RPMI8226 (cell line): ENCODE results near the gene MRPS14.
A peak's percentile ranks its signal among the peaks of the same experiment; 100 is the strongest.

Source experiments
- DNase-seq: peaks from one replicate; pipeline ENCODE4 v3.0.0-alpha.2; 2015

The MRPS14 gene

DNA sequence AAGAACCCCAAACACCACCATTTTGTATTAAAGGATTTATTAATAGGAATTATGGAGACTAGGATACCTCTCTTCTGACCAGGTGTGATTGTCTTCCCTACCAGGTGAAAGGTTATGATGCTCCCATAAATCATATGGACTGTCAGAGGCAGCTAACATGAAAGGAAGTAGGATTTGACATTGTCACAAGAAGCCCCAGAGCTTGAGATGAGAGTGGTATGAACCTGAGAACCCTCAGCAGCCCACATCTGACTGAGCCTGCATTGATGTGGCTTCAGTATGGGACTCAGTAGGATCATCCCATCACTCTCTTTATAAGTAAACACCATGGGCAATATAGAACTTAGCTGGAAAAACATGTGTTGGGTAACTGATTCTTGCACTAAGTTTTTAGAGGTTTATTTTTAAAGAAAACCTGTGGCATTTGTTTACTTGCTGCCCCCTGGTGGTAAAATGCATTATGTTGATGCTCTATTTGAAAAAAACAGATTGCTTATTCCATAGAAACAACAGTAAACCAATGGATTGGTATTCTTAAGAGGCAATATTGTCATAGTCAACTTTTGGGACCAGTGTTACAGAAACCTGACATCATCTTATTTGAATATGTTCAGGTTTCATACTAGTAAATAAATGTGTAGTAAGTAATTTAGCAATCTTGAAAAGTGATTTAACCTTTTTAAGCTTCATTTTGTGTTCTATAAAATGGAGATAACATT is 40.1 kb downstream of the MRPS14 start:
- DNase-seq = peak; percentile 70

DNA sequence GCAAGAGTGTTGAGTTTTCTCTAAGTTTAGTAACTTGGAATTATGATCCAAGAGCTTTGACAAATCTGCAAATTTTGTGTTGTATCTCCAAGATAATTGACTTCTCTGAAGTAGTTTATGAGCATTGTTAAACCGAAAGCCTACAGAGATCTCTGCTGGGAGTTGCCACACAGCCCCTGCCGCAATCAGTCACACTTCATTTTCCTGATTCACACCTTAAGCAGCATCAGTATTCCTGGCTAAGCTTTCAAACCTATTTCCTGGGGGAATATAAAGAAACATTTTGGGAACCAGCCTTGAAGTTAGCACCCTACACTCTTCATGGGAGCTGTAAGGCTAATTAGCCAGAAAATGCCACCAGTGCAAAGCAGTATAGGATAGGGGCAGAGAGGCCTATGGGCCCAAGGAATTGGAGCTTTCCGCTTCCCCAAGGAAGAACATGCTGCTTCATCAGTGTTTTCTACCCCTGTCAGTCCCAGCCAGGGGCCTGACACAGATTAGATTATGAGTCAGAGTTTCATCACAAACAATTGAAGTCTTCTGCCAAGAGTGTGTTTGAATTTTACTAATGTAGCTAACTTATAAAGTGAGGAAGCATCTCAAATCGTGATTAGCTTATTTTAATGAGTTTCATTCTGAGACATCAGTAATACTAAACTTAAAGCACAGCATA is 46.7 kb downstream of the MRPS14 start:
- no peak for DNase-seq

DNA sequence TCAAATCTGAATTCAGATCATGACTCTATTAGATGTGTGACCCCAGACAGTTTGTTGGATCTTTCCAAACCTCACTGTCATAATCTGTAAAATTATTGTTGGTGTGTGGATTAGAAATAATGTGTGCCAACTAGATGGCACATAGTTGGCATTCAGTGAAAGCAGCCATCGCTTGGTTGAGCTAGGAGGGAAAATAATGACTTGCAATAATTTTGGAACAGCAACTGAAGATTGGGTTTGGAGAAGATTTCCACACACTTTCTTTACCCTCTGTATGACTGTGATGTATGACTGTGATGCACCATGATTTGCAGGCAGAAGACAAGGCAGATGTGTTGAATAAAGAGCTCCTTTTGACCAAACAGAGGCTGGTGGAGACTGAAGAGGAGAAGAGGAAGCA is 47.5 kb downstream of the MRPS14 start:
- DNase-seq = no peak

- no peak for DNase-seq
Observed at GRCh38 chr1:174974711-174975119, 48.5 kb downstream of the MRPS14 start.

DNA sequence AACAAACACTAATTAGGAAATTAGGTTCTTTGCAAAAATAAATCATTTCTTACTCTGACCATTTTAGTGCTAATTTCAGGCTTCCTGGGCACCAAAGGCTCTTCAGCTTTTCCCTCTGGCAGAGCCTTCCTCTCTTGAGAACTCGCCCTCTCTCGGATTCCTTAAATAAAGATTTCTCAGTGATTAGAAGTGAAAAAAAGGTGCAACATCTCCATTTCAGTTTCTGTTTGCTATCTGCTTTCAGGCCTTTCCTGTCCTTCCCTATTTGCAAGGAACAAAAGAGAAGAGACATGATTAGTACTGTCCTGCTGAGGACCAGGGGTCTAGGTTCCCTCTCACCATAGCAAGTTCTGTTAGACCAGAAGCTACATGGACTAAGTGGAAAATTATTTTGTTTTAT is 51.3 kb downstream of the MRPS14 start:
- DNase-seq = peak; percentile 46

- peak; percentile 53 for DNase-seq
Observed at GRCh38 chr1:174971466-174971865, 51.8 kb downstream of the MRPS14 start.

- no peak for DNase-seq
Observed at GRCh38 chr1:174969977-174970376, 53.2 kb downstream of the MRPS14 start.

GRCh38 chr1:174968750-174969244 is 54.4 kb downstream of the MRPS14 start:
- peak; percentile 72 for DNase-seq

- DNase-seq = peak; percentile 69
Observed at GRCh38 chr1:174967845-174968705, 55.1 kb downstream of the MRPS14 start.

DNA sequence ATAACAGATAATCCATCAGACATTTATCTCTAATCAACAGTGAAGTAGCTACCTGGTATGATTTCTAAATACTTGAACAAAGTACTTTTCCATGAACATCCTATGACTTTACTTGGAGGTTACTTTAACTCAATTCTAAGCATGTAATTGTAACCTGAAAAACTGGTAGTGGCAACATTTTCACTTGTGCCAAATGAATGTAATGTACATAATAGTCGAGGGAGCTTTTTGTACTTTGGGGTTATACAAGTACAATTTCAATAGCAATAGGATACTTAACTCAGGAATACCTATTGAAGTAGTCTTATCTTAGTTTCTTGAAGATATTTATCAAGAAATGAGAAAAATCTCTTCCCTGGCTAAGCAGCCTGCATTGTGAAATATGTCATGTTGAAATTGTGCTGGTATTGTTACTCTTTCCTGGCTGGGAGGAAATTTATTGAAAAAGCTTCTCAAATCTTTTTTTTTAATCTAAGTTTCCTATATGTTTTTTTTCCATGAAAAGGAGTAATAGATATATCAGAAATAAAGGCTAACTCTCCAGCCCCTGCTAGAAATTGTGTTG is 57.1 kb downstream of the MRPS14 start:
- no peak for DNase-seq

DNA sequence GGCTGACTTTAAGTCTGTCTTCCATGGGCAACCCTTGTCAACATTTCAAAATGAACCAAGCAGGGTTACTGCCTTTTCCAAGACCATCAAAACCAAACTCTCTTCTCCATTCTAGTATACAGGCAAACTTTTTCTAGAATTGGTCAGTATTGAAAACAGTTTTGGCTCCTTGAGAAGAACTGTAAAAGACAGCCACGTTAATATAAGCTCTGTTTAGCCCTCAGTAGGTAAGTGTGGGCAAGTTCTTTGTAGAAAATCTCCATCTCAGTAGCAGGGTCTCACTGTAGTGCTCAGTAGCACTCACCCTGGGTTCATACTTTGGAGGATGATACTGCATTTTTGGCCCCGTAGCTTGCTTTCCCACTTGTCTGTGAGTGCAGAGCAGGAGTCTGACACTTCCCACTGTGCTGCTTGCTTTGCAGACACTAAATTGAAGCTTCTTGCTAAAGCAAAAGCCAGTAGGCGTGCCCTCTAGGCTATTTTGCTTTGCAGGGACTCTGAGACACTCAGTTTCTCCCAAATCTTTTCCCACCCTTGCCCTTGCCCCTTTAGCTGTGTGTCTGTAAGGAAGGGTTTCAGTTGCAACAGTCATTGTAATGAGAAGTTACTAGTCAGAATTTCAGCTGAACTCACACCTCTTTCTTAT is 57.7 kb downstream of the MRPS14 start:
- no peak for DNase-seq

GRCh38 chr1:174964972-174965361 is 58.3 kb downstream of the MRPS14 start:
- DNase-seq = peak; percentile 54

DNA sequence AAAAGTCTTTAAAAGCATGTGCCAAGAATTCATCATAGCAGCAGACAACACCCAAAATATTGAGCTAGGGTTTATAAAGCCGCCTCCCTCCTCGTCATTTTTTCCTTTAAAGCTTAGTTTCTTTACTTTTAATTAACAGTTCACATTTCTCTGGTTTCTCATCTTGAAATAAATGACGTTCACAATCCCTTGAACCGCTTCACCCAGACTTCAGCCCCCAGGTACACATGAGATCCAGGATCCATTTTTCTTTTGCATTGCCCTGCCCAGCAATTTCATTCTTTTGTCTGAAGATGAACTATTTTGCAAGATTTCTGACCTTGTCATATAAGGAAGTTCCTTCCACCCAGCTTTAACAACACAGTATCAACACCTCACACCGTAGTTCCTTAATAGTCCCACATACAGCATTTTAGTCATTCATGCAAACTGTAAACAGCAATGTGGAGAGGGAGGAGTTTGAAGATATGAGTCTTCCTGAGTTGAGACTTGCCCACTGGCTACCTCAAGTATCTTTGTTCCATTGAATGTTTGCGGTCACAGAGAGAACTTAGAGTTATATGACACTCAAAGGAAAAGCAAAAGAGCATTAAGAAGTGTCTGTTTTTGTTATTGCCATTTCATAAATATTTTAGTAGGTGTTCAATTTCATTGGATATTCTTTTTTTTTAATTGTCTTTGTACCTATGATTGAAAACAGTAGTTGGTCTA is 58.8 kb downstream of the MRPS14 start:
- DNase-seq = peak; percentile 56

DNA sequence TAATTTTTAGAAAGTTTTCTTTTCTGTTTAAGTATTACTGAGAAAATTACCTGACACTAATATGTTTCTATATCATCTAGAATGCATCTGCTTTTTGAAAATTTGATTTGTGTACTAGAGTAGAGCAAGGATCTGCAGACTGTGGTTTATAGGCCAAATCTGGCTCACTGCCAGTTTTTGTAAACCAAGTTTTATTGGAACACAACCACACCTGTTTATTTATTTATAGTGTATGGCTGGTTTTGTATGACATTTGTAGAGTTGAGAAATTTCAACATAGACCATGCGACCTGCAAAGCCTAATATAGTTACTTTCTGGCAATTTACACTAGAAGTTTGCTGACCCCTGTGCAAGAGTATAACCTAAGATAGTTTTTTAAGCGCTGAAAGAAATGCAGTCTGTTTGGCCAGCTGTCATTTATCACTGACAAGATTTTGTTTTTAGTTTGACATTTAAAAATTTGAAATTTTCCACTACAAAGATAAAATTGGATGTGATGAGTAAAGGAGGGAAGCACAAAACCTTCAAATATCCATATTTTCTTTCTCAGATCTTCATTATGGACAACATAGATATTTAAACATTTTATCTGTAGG is 59.6 kb downstream of the MRPS14 start:
- DNase-seq = peak; percentile 89
